ENCODE results near the gene CRIP2. TPM values are rescaled to one million over a fixed set of nuclear protein-coding genes. Genes with fewer than 3 reads are reported as not detected.

Gene CRIP2
- total RNA-seq (2016; rRNA removed; fragmentation: Illumina TruSeq; extraction: Trizol) = 32.1 and 37.9 TPM in 2 replicates
- total RNA-seq (2016; cell fraction: cytosol; rRNA removed; fragmentation: Illumina TruSeq; extraction: Trizol; ENCODE audit: low read depth) = 22.2 and 30.3 TPM in 2 replicates
- total RNA-seq (2016; cell fraction: insoluble cytoplasmic fraction; rRNA removed; fragmentation: Illumina TruSeq; extraction: Trizol) = 29.1 and 37.9 TPM in 2 replicates
- total RNA-seq (2016; cell fraction: membrane; rRNA removed; fragmentation: Illumina TruSeq; extraction: Trizol) = 30.8 and 36.2 TPM in 2 replicates
- 14.7 and 15.4 TPM in 2 replicates for total RNA-seq (2016; cell fraction: nucleus; rRNA removed; fragmentation: Illumina TruSeq; extraction: Trizol)
- polyA plus RNA-seq (2011; rRNA removed) = 18.0 and 31.6 TPM in 2 replicates
- 18.1 and 57.4 TPM in 2 replicates for polyA plus RNA-seq (2011; cell fraction: cytosol; rRNA removed)
- polyA plus RNA-seq (2011; cell fraction: nucleus; rRNA removed) = 37.9 and 74.0 TPM in 2 replicates
- 3.6 and 7.4 TPM in 2 replicates for polyA plus RNA-seq (2012)
- polyA plus RNA-seq (2016; cell fraction: cytosol; fragmentation: Illumina TruSeq; extraction: Trizol; ENCODE audit: low read depth) = 34.0 and 41.4 TPM in 2 replicates
- 44.2 and 51.5 TPM in 2 replicates for polyA plus RNA-seq (2016; cell fraction: insoluble cytoplasmic fraction; fragmentation: Illumina TruSeq; extraction: Trizol; ENCODE audit: low read depth)
- 41.2 and 43.7 TPM in 2 replicates for polyA plus RNA-seq (2016; cell fraction: membrane; fragmentation: Illumina TruSeq; extraction: Trizol; ENCODE audit: low read depth)
- polyA plus RNA-seq (2016; cell fraction: nucleus; fragmentation: Illumina TruSeq; extraction: Trizol; ENCODE audit: insufficient read depth, low read depth) = 39.7 and 41.0 TPM in 2 replicates
- 21.4 and 23.6 TPM in 2 replicates for polyA minus RNA-seq (2011; rRNA and poly(A)+ RNA removed; ENCODE audit: low replicate concordance)
- 8.4 and 15.7 TPM in 2 replicates for polyA minus RNA-seq (2011; cell fraction: cytosol; rRNA and poly(A)+ RNA removed)
- polyA minus RNA-seq (2011; cell fraction: nucleus; rRNA and poly(A)+ RNA removed) = 2.2 and 7.5 TPM in 2 replicates
- Bru-seq, nascent RNA = percentile 30 among the genes with signal in this experiment
- BruChase-seq, experiment 1, labeled RNA remaining after a 6-hour chase = percentile 46 among the genes with signal in this experiment
- BruChase-seq, experiment 2, labeled RNA remaining after a 2-hour chase = percentile 38 among the genes with signal in this experiment
- long read RNA-seq, experiment 1, transcript CRIP2-203 (7 exons, 991 nt) = minor isoform, 5 of 62 reads
- long read RNA-seq, experiment 1, transcript CRIP2-201 (8 exons, 1,857 nt) = major isoform, 48 of 62 reads
- long read RNA-seq, experiment 1, partial matches to known transcripts = 5 of 62 reads
- long read RNA-seq, experiment 1, other reads (novel, unspliced or antisense) = 4 of 62 reads
- long read RNA-seq, experiment 2, transcript CRIP2-201 (8 exons, 1,857 nt) = major isoform, 36 of 54 reads
- long read RNA-seq, experiment 2, partial matches to known transcripts = 13 of 54 reads
- long read RNA-seq, experiment 2, other reads (novel, unspliced or antisense) = 4 of 54 reads

DNA sequence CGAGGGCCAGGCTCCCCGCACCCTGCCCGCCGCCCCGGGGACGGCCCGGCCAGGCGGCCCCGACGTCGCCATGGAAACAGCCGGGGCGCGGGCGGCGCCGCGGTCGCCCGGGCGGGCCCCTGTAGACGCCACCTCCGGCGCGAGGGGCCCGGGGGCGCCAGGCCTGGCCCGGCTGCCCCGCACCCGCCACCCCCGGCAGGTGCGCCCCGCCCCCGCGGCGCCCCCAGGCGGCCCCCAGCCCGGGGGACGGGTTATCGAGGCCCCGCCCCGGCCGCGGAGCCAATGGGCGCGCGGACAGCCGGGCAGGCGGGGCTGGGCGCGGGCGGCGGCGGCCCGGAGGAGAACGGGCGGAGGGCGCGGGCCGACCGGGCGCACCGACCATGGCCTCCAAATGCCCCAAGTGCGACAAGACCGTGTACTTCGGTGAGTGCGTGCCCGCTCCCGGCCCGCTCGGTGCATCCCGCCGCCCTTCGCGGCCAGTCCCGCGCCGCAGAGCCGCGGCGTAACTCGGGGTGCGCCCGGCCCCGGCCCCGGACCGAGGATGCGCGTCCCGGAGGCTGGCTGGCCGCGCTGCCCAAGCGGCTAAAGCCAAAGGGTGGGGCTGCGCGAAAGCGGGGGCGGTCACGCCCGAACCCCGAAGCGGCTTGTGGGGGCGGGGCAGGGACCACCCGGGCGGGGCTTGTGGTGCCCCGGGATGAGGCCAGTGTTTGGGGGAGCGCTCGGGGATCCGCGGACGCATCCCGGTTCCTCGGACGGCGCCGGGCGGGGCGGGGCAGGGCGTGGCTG, at the start of gene CRIP2:
CRIP2 (plus strand) TSS at position 339 of the 786 bp plus-strand sequence; CDS start at position 381, 42 bp downstream.
- no peaks in the 10 kb centered on the region for H3K79me2 ChIP-seq (ENCODE audit: insufficient read depth, low read length)
- peak within 1 kb of the TSS; percentile 78 for H3K9ac ChIP-seq (ENCODE audit: insufficient read depth, low read depth, low read length)
- H3K4me1 ChIP-seq (ENCODE audit: insufficient read depth, low read length) = peaks cover 33% of the 10 kb centered on the region
- ChIA-PET CTCF (ENCODE audit: low intra/inter-chr PET ratio, low total read pairs) (no interaction called here), POLR2A (interaction anchor here (1.0 kb wide), 1 partner anchor 12 kb away, joined by 3 read pairs; the partner anchor contains the start of gene CRIP1)
- no peaks in the 10 kb centered on the region for H3K9me3 ChIP-seq (ENCODE audit: low read length)
- in situ Hi-C loops (cut with HindIII; ENCODE audit: extremely low pct_ligation_motif_present, low pct_unique_long_range_greater_than_20kb) (no loop called here), intact Hi-C loops (cut with micrococcal nuclease; ENCODE audit: unreplicated experiment) (loop anchor here (2.0 kb wide), 1 partner anchor 14 kb away; no protein-coding TSS in a partner anchor)
- BruUV-seq (replicated peaks) = no TSS peak
- peak within 1 kb of the TSS; percentile 99 for H3K4me2 ChIP-seq (ENCODE audit: low read depth, low read length)
- H3K36me3 ChIP-seq (replicated peaks in 1 of 2; ENCODE audit: control insufficient read depth in 1 of 2, insufficient read depth in 2 of 2, low read length in 2 of 2) = no peaks in the 10 kb centered on the region
- H4K20me1 ChIP-seq (ENCODE audit: insufficient read depth, low read length) = 0 out of 2 replicates have a peak, but pooled peaks cover 2% of the 10 kb centered on the region
- WGBS (ENCODE audit: low lambda C conversion rate) = no CpG with 5 or more reads among the region's 118 CpGs
- ATAC-seq = 0 out of 3 replicates have a peak, but pooled peaks have one; percentile 1
- H3K27me3 ChIP-seq (ENCODE audit: control insufficient read depth in 1 of 2, insufficient read depth in 2 of 2, low read length in 2 of 2) = peaks cover 0 to 4% of the 10 kb centered on the region in 2 experiments; a peak in 2 of 5 replicates
- no peak for FAIRE-seq
- H3K4me3 ChIP-seq (replicated peaks in 1 of 3; ENCODE audit: insufficient read depth in 1 of 3, low read depth in 2 of 3, low read length in 3 of 3) = peak within 1 kb of the TSS; percentile 71 to 83 (median 81)
- H3K27ac ChIP-seq (ENCODE audit: extremely low read length, insufficient read depth, low read length) = peak within 1 kb of the TSS; percentile 82
- no peak for DNase-seq (ENCODE audit: low spot score)
- no peak within 1 kb of the TSS for H2AFZ ChIP-seq (ENCODE audit: low read length)
- TF ChIP-seq SAP130 (CRISPR knock-in tag; IDR thresholded peaks at IDR 0.05; ENCODE audit: low read depth) (0 out of 2 replicates have a peak, but pooled peaks have one; percentile 37), MAFF (IDR thresholded peaks at IDR 0.05; ENCODE audit: low read depth, low read length) (no peak), ZNF563 (CRISPR knock-in tag; IDR thresholded peaks at IDR 0.05) (0 out of 2 replicates have a peak, but pooled peaks have one; percentile 21), ZNF354B (CRISPR knock-in tag; IDR thresholded peaks at IDR 0.05) (no peak), ZSCAN21 (CRISPR knock-in tag; IDR thresholded peaks at IDR 0.05; ENCODE audit: borderline replicate concordance) (0 out of 2 replicates have a peak, but pooled peaks have one; percentile 15), ZSCAN31 (CRISPR knock-in tag; IDR thresholded peaks at IDR 0.05; ENCODE audit: low read depth) (0 out of 2 replicates have a peak, but pooled peaks have one; percentile 2), NAIF1 (CRISPR knock-in tag; IDR thresholded peaks at IDR 0.05; ENCODE audit: borderline replicate concordance) (no peak), HNRNPK (IDR thresholded peaks at IDR 0.05; ENCODE audit: low read depth, low read length, poor library complexity, severe bottlenecking) (peak; percentile 32), PATZ1 (CRISPR knock-in tag; IDR thresholded peaks at IDR 0.05) (peak; percentile 57; the same call in 1 of the 2 replicates), KDM2A (CRISPR knock-in tag; IDR thresholded peaks at IDR 0.05; ENCODE audit: borderline replicate concordance, low read depth) (no peak), POLR2A (IDR thresholded peaks at IDR 0.05; ENCODE audit: insufficient read depth in 1 of 2, low read depth in 2 of 2, low read length in 2 of 2) (peak in 1 of 2 experiments; percentile 45; a peak in 1 of 4 replicates), ZNF550 (CRISPR knock-in tag; IDR thresholded peaks at IDR 0.05; ENCODE audit: borderline replicate concordance) (no peak), BHLHE40 (IDR thresholded peaks at IDR 0.05; ENCODE audit: low read length) (0 out of 2 replicates have a peak, but pooled peaks have one; percentile 10), SKI (IDR thresholded peaks at IDR 0.05; ENCODE audit: partially characterized antibody) (peak; percentile 0), ZNF343 (CRISPR knock-in tag; IDR thresholded peaks at IDR 0.05) (no peak)
- TF ChIP-seq, protein P1, sequence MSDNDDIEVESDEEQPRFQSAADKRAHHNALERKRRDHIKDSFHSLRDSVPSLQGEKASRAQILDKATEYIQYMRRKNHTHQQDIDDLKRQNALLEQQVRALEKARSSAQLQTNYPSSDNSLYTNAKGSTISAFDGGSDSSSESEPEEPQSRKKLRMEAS (IDR thresholded peaks at IDR 0.05) = 0 out of 2 replicates have a peak, but pooled peaks have one; percentile 7

Data from HepG2 (cell line).